HG02884 (cell line): Measurements from ENCODE around the gene SH2B3.
"Not testable (repeated sequence)": the region's sequence is repeated elsewhere in the genome, so short reads cannot be mapped to it uniquely, and the experiment has no call there.

ENCODE experiments used
- ATAC-seq: cut with Tn5 transposase; IDR thresholded peaks from one replicate; pipeline ENCODE4 v1.9.1; 2021; ENCODE audit warnings: mild to moderate bottlenecking, moderate library complexity; ENCODE audit not compliant: unreplicated experiment

SH2B3 gene

DNA sequence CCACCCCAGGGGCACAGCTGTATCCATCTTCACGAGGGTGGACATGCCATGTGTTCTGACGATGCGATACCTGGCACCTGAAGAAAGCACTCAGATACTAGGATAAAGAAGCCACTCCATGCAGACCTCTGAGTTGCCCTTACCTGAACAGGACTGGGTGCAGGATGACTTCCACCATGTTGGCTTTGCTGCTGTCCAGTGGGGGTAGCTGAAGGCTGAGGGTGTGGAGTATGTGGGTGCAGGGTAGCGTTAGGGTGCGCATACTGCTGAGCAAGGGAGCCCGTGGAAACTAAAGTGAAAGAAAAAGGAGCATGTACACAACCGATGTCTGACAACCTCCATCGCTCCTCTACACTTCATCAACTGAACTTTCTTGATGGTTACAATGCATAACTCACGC lies 51.3 kb downstream of the SH2B3 start:
- no peak for ATAC-seq

GRCh38 chr12:111457577-111457976 lies 51.9 kb downstream of the SH2B3 start:
- no peak for ATAC-seq

DNA sequence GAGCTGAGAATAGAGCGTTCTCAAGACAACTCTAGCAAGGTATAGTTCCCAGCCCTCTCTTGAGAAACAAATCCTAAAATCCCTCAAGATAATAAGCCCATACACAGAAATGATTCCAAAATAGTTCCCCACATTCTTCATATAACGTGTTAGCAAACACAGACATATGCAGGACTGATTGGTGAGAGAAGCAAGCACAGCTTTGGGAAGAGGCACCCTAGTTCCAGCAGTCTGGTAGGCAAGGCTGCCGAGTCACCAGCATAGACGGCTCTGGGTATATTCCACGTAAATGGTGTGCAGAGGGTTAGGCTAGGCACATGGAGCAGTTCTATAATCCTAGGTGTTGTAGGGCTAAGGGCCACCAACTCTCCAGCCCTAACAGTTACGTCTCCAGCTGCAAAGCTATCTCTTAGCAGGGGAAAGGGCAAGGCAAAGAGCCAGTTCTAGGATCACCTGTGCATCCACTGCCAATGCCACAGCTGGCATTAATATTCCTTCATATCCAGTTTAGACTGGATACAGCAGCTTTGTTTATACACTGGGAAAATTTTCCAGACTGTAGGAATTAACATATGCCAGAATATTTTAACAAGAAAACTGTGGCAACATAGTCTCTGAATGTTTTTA lies 52.9 kb downstream of the SH2B3 start:
- no peak for ATAC-seq

DNA sequence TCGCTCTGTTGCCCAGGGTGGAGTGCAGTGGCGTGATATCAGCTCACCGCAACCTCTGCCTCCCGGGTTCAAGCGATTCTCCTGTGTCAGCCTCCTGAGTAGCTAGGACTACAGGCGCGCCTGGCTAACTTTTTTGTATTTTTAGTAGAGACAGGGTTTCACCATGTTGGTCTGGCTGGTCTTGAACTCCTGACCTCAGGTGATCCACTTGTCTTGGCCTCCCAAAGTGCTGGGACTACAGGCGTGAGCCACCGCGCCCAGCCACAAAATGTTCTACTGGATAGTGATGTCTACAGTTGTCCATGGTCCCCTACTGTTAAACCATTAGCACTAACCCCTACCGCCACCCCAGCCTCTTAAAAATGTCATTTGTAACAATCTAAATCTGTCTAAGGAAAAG lies 54.4 kb downstream of the SH2B3 start:
- not testable (repeated sequence) for ATAC-seq

- no peak for ATAC-seq
Measured at GRCh38 chr12:111462210-111462769, 56.6 kb downstream of the SH2B3 start.

GRCh38 chr12:111467092-111467856 lies 61.6 kb downstream of the SH2B3 start:
- no peak for ATAC-seq

DNA sequence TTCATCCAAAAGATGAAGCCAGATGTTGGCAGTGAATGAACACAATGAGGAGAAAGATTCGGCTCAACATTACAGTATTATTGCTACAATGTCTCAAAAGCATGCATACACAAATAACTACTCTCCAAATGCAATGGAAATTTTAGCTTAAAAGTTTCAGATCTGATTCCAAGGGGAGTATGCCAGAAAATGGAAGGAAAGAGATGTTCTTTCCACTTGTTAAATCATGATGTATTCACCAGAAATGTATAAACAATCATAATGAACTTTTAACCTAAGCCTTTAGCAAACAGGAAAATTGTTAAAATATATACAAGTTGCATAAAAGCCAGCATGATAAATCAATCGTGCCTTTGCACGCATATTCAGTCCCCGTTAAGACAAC lies 62.1 kb downstream of the SH2B3 start:
- ATAC-seq, result no peak

GRCh38 chr12:111469401-111469800 lies 63.7 kb downstream of the SH2B3 start:
- ATAC-seq, result no peak

GRCh38 chr12:111471236-111471635 lies 65.5 kb downstream of the SH2B3 start:
- no peak for ATAC-seq

DNA sequence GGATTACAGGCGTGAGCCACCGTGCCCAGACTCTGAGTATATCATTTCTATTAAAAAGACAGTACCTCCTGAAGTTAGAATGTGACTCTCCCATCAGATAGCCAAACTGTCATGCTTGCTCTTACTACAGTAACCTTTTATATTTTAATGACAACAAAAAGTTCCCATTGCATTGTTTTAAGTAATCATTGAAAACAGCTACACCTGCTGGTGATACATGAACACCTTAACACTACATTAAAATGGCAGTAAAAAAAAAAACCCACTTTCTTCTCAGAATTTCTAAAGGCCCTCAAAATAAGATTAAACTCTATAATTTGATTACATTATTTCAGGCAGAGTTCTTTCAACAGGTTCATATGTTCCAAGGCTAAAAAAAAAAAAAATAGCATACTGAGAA lies 76.7 kb downstream of the SH2B3 start:
- ATAC-seq, result no peak

DNA sequence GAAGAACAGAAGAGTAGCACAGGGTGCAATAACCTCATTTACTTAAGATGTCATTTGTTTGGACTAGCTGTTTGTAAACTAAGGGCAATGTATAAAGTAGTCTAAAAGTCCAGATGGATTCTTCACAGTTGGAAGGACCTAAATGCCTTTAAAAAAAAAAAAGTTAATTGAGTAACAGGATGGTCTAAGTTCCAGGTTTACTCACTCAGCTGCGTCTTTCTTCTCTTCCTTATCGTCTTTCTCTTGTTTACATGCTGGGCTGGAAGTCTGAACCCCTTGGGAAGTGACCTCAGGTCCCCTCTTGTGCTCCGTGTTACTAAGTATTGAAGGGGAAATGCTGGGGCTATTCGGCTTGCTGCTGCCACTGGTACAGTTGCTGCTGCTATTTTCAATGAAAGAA lies 82.5 kb downstream of the SH2B3 start:
- no peak for ATAC-seq

DNA sequence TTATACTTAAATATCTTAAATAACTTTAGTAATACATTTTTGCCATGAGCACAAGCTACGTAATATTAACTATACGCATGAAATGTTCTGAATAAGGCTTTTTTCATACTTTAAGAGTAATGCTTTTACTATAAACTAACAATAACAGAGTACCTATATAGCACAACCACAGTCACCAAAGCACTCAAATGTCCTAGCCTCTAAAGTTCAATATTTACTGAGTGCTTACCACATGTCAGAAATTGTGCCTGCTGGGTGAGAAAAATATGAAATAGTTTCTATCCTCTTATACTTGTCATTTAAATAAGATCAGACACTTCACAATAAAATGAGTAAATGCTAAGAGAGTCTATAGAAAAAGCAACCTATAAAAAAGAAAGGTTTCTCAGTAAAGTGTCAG lies 83.1 kb downstream of the SH2B3 start:
- ATAC-seq, result no peak

- not testable (repeated sequence) for ATAC-seq
Measured at GRCh38 chr12:111492979-111493378, 87.3 kb downstream of the SH2B3 start.

DNA sequence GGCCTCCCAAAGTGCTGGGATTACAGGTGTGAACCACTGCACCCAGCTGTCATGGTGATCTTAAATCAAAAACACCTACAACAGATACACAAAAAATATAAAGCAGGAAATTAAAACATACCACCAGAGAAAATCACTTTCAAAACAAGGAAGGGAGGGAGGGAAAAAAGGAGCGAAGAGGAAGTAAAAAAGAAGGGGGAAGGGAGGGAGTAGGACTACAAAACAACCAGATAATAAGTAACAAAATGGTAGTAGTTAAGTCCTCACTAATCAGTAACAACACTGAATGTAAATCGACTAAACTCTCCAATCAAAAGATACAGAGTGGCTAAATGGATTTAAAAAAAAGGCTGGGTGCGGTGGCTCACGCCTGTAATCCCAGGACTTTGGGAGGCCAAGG lies 89.0 kb downstream of the SH2B3 start:
- ATAC-seq, result no peak
